ENCODE data around the gene DLL3. TPM values are rescaled to one million over a fixed set of nuclear protein-coding genes. Genes with fewer than 3 reads are reported as not detected.

DLL3 gene, protein sequence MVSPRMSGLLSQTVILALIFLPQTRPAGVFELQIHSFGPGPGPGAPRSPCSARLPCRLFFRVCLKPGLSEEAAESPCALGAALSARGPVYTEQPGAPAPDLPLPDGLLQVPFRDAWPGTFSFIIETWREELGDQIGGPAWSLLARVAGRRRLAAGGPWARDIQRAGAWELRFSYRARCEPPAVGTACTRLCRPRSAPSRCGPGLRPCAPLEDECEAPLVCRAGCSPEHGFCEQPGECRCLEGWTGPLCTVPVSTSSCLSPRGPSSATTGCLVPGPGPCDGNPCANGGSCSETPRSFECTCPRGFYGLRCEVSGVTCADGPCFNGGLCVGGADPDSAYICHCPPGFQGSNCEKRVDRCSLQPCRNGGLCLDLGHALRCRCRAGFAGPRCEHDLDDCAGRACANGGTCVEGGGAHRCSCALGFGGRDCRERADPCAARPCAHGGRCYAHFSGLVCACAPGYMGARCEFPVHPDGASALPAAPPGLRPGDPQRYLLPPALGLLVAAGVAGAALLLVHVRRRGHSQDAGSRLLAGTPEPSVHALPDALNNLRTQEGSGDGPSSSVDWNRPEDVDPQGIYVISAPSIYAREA
- total RNA-seq (not detected), polyA plus RNA-seq (not detected)

DNA sequence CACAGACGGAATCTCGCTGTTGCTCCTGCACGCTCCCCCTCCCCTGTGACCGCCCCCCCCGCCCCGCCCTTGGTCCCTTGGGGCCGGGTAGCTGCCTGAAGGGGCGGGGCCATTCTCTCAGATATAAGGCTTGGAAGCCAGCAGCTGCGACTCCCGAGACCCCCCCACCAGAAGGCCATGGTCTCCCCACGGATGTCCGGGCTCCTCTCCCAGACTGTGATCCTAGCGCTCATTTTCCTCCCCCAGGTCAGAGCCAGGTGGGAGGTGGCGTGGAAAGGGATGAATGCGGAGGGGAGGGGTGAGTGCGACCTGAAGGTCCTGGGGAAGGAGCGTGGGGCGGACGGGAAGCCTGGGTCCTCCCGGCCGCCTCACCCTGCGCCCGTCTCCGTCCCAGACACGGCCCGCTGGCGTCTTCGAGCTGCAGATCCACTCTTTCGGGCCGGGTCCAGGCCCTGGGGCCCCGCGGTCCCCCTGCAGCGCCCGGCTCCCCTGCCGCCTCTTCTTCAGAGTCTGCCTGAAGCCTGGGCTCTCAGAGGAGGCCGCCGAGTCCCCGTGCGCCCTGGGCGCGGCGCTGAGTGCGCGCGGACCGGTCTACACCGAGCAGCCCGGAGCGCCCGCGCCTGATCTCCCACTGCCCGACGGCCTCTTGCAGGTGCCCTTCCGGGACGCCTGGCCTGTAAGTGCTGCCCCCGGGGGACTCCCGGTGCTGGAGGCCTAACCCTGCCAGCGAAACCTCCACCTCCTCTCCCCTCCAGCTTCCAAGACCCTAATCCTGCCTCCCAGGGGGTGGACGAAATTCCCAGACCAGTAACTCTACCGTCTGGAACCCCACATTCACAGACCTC is at the start of gene DLL3:
TSS of gene DLL3 (plus strand) at position 150 of the 845 bp plus-strand sequence. CDS start at position 178, 28 bp downstream.
- Histone ChIP-seq H3K27me3 (ENCODE audit: control insufficient read depth in 4 of 4, insufficient read depth in 4 of 4, low read length in 3 of 4) (peaks cover 2 to 8% (median 6%) of the 10 kb centered on the region in 4 donors), H3K27ac (ENCODE audit: low read depth in 1 of 2, low read length in 2 of 2) (no peak within 1 kb of the TSS), H3K36me3 (ENCODE audit: control insufficient read depth in 4 of 4, insufficient read depth in 3 of 4, low read depth in 1 of 4, low read length in 3 of 4) (no peaks in the 10 kb centered on the region), H3K4me1 (ENCODE audit: control insufficient read depth in 4 of 4, insufficient read depth in 4 of 4, low read length in 3 of 4) (peaks cover 2 to 16% (median 9%) of the 10 kb centered on the region in 4 donors), H3K9me3 (ENCODE audit: control insufficient read depth in 4 of 4, low read length in 3 of 4) (no peaks in the 10 kb centered on the region), H3K9ac (ENCODE audit: low read depth in 1 of 2, low read length in 2 of 2) (no peak within 1 kb of the TSS), H3K4me3 (ENCODE audit: low read depth in 1 of 3, low read length in 3 of 3) (peak within 1 kb of the TSS in 1 of 3 donors; percentile 0)
- 4% methylated on average over 60 of the region's 60 CpGs for WGBS
- no peak for TF ChIP-seq EGR1 (IDR thresholded peaks at IDR 0.05; ENCODE audit: low read depth in 2 of 2)
- no peak for TF ChIP-seq GABPA (IDR thresholded peaks at IDR 0.05 in 1 of 2, conservative IDR thresholded peaks at IDR 0.05 in 1 of 2)
- no peak for TF ChIP-seq JUND (IDR thresholded peaks at IDR 0.05)
- TF ChIP-seq HNF4A (conservative IDR thresholded peaks at IDR 0.05): no peak
- TF ChIP-seq SP1 (IDR thresholded peaks at IDR 0.05): no peak
- TF ChIP-seq YY1 (IDR thresholded peaks at IDR 0.05): no peak
- TF ChIP-seq, protein P1, sequence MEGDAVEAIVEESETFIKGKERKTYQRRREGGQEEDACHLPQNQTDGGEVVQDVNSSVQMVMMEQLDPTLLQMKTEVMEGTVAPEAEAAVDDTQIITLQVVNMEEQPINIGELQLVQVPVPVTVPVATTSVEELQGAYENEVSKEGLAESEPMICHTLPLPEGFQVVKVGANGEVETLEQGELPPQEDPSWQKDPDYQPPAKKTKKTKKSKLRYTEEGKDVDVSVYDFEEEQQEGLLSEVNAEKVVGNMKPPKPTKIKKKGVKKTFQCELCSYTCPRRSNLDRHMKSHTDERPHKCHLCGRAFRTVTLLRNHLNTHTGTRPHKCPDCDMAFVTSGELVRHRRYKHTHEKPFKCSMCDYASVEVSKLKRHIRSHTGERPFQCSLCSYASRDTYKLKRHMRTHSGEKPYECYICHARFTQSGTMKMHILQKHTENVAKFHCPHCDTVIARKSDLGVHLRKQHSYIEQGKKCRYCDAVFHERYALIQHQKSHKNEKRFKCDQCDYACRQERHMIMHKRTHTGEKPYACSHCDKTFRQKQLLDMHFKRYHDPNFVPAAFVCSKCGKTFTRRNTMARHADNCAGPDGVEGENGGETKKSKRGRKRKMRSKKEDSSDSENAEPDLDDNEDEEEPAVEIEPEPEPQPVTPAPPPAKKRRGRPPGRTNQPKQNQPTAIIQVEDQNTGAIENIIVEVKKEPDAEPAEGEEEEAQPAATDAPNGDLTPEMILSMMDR (IDR thresholded peaks at IDR 0.05; ENCODE audit: low read depth, low read length, missing input control): no peak
- no peak for TF ChIP-seq HNF4G (IDR thresholded peaks at IDR 0.05)
- TF ChIP-seq, protein P2, sequence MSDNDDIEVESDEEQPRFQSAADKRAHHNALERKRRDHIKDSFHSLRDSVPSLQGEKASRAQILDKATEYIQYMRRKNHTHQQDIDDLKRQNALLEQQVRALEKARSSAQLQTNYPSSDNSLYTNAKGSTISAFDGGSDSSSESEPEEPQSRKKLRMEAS (IDR thresholded peaks at IDR 0.05): no peak
- TF ChIP-seq FOXA1 (IDR thresholded peaks at IDR 0.05): no peak
- TF ChIP-seq, protein P3, sequence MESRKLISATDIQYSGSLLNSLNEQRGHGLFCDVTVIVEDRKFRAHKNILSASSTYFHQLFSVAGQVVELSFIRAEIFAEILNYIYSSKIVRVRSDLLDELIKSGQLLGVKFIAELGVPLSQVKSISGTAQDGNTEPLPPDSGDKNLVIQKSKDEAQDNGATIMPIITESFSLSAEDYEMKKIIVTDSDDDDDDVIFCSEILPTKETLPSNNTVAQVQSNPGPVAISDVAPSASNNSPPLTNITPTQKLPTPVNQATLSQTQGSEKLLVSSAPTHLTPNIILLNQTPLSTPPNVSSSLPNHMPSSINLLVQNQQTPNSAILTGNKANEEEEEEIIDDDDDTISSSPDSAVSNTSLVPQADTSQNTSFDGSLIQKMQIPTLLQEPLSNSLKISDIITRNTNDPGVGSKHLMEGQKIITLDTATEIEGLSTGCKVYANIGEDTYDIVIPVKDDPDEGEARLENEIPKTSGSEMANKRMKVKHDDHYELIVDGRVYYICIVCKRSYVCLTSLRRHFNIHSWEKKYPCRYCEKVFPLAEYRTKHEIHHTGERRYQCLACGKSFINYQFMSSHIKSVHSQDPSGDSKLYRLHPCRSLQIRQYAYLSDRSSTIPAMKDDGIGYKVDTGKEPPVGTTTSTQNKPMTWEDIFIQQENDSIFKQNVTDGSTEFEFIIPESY (IDR thresholded peaks at IDR 0.05): no peak
- TF ChIP-seq, protein P4, sequence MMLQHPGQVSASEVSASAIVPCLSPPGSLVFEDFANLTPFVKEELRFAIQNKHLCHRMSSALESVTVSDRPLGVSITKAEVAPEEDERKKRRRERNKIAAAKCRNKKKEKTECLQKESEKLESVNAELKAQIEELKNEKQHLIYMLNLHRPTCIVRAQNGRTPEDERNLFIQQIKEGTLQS (IDR thresholded peaks at IDR 0.05): no peak
- no peak for TF ChIP-seq RAD21 (IDR thresholded peaks at IDR 0.05)
- TF ChIP-seq RXRA (IDR thresholded peaks at IDR 0.05): no peak
- no peak for TF ChIP-seq FOXA2 (IDR thresholded peaks at IDR 0.05)
- TF ChIP-seq NR2F2 (IDR thresholded peaks at IDR 0.05): no peak
- TF ChIP-seq, protein P5, sequence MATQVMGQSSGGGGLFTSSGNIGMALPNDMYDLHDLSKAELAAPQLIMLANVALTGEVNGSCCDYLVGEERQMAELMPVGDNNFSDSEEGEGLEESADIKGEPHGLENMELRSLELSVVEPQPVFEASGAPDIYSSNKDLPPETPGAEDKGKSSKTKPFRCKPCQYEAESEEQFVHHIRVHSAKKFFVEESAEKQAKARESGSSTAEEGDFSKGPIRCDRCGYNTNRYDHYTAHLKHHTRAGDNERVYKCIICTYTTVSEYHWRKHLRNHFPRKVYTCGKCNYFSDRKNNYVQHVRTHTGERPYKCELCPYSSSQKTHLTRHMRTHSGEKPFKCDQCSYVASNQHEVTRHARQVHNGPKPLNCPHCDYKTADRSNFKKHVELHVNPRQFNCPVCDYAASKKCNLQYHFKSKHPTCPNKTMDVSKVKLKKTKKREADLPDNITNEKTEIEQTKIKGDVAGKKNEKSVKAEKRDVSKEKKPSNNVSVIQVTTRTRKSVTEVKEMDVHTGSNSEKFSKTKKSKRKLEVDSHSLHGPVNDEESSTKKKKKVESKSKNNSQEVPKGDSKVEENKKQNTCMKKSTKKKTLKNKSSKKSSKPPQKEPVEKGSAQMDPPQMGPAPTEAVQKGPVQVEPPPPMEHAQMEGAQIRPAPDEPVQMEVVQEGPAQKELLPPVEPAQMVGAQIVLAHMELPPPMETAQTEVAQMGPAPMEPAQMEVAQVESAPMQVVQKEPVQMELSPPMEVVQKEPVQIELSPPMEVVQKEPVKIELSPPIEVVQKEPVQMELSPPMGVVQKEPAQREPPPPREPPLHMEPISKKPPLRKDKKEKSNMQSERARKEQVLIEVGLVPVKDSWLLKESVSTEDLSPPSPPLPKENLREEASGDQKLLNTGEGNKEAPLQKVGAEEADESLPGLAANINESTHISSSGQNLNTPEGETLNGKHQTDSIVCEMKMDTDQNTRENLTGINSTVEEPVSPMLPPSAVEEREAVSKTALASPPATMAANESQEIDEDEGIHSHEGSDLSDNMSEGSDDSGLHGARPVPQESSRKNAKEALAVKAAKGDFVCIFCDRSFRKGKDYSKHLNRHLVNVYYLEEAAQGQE (IDR thresholded peaks at IDR 0.05): no peak
- DNase-seq (ENCODE audit: low spot score): no peak

Measured in liver (tissue), 9 donors.